GM18870 (cell line): Measurements from ENCODE around the gene PRPF38A.
A peak's percentile ranks its signal among the peaks of the same experiment; 100 is the strongest.

Experiments
- ATAC-seq: cut with Tn5 transposase; IDR thresholded peaks from one replicate; pipeline ENCODE4 v1.9.1; 2021; ENCODE audit warnings: moderate library complexity; ENCODE audit not compliant: unreplicated experiment

PRPF38A gene

GRCh38 chr1:52393174-52393573 lies 11.2 kb upstream of the PRPF38A start:
- no peak for ATAC-seq

GRCh38 chr1:52399629-52400028 lies 4.8 kb upstream of the PRPF38A start:
- no peak for ATAC-seq

GRCh38 chr1:52400131-52400530 lies 4.3 kb upstream of the PRPF38A start:
- ATAC-seq = no peak

GRCh38 chr1:52402860-52403240 lies 1.6 kb upstream of the PRPF38A start:
- ATAC-seq = no peak

- ATAC-seq = peak; percentile 13
Observed at GRCh38 chr1:52403566-52404115, 761 bp upstream of the PRPF38A start.

- ATAC-seq = no peak
Observed at GRCh38 chr1:52404975-52405338, 555 bp downstream of the PRPF38A start.

GRCh38 chr1:52413410-52413989 lies 9.1 kb downstream of the PRPF38A start:
- ATAC-seq = no peak

GRCh38 chr1:52414942-52415341 lies 10.5 kb downstream of the PRPF38A start:
- ATAC-seq = no peak

- ATAC-seq = no peak
Observed at GRCh38 chr1:52416811-52417210, 12.4 kb downstream of the PRPF38A start.

- no peak for ATAC-seq
Observed at GRCh38 chr1:52420713-52421112, 16.3 kb downstream of the PRPF38A start.

- ATAC-seq = no peak
Observed at GRCh38 chr1:52423055-52423454, 18.7 kb downstream of the PRPF38A start.

- no peak for ATAC-seq
Observed at GRCh38 chr1:52423771-52424170, 19.4 kb downstream of the PRPF38A start.

- no peak for ATAC-seq
Observed at GRCh38 chr1:52424231-52424636, 19.8 kb downstream of the PRPF38A start.

GRCh38 chr1:52424813-52425212 lies 20.4 kb downstream of the PRPF38A start:
- ATAC-seq = no peak

- ATAC-seq = no peak
Observed at GRCh38 chr1:52426371-52426770, 22.0 kb downstream of the PRPF38A start.

GRCh38 chr1:52427152-52427551 lies 22.8 kb downstream of the PRPF38A start:
- no peak for ATAC-seq

GRCh38 chr1:52432807-52433206 lies 28.4 kb downstream of the PRPF38A start:
- ATAC-seq = no peak

GRCh38 chr1:52435211-52435610 lies 30.8 kb downstream of the PRPF38A start:
- no peak for ATAC-seq

GRCh38 chr1:52435650-52436049 lies 31.2 kb downstream of the PRPF38A start:
- ATAC-seq = no peak

GRCh38 chr1:52436817-52437216 lies 32.4 kb downstream of the PRPF38A start:
- ATAC-seq = no peak

GRCh38 chr1:52439976-52440375 lies 35.6 kb downstream of the PRPF38A start:
- ATAC-seq = no peak

GRCh38 chr1:52444463-52444862 lies 40.1 kb downstream of the PRPF38A start:
- no peak for ATAC-seq

GRCh38 chr1:52454127-52454526 lies 49.7 kb downstream of the PRPF38A start:
- no peak for ATAC-seq
